Measurements from ENCODE around the gene KCNK15. TPM values are rescaled to one million over a fixed set of nuclear protein-coding genes. Genes with fewer than 3 reads are reported as not detected.
"Not testable (repeated sequence)": the region's sequence is repeated elsewhere in the genome, so short reads cannot be mapped to it uniquely, and the experiment has no call there.

Gene KCNK15
- polyA plus RNA-seq (2013) = not detected in 2 replicates

- peak within 1 kb of the TSS; percentile 69 for H3K4me2 ChIP-seq (ENCODE audit: low read length)
- peaks cover 2 to 3% of the 10 kb centered on the region in 2 experiments for H3K4me1 ChIP-seq (ENCODE audit: control insufficient read depth in 1 of 2, insufficient read depth in 2 of 2, low read length in 2 of 2)
- H3K36me3 ChIP-seq (ENCODE audit: control insufficient read depth in 1 of 2, insufficient read depth in 2 of 2, low read length in 2 of 2) = no peaks in the 10 kb centered on the region
- no peak within 1 kb of the TSS for H4K8ac ChIP-seq (ENCODE audit: low read depth, low read length)
- no peaks in the 10 kb centered on the region for H3K79me2 ChIP-seq (ENCODE audit: control insufficient read depth, insufficient read depth, low read length, poor library complexity)
- no peak within 1 kb of the TSS for H2AK5ac ChIP-seq (ENCODE audit: low read length)
- no peak within 1 kb of the TSS for H3K27ac ChIP-seq (ENCODE audit: low read depth, low read length)
- DNase-seq = no peak
- no CpG with 5 or more reads among the region's 81 CpGs for WGBS (ENCODE audit: extremely low coverage, insufficient coverage, insufficient read length)
- no peak within 1 kb of the TSS for H3K14ac ChIP-seq (ENCODE audit: low read length)
- peaks cover 22% of the 10 kb centered on the region for H3K27me3 ChIP-seq (ENCODE audit: insufficient read depth, low read length)
- H3K18ac ChIP-seq (ENCODE audit: low read length) = no peak within 1 kb of the TSS
- no peak within 1 kb of the TSS for H2BK5ac ChIP-seq (ENCODE audit: low read depth, low read length, poor library complexity)
- no peak within 1 kb of the TSS for H4K12ac ChIP-seq (ENCODE audit: low read depth, low read length)
- H2BK120ac ChIP-seq (ENCODE audit: insufficient read depth, low read length, poor library complexity) = no peak within 1 kb of the TSS
- no peak within 1 kb of the TSS for H2BK12ac ChIP-seq (ENCODE audit: low read length)
- H3K4ac ChIP-seq (ENCODE audit: low read depth, low read length) = no peak within 1 kb of the TSS
- H4K91ac ChIP-seq (ENCODE audit: low read depth, low read length) = no peak within 1 kb of the TSS
- H3K9me3 ChIP-seq (ENCODE audit: insufficient read depth, low read depth, low read length) = no peaks in the 10 kb centered on the region
- H2AFZ ChIP-seq (ENCODE audit: insufficient read depth, low read length, poor library complexity) = peak within 1 kb of the TSS; percentile 50
- peak within 1 kb of the TSS; percentile 42 for H3K4me3 ChIP-seq (ENCODE audit: low read depth, low read length)
- H3K79me1 ChIP-seq (ENCODE audit: low read length) = no peaks in the 10 kb centered on the region
- H3K9ac ChIP-seq (ENCODE audit: low read length) = no peak within 1 kb of the TSS
- H3K23ac ChIP-seq (ENCODE audit: low read length) = no peak within 1 kb of the TSS
These were observed at the start of gene KCNK15 for GRCh38 chr20:44745598-44746366. Gene KCNK15 (plus strand): TSS chr20:44745865. CDS start chr20:44745911, 46 bp downstream.

GRCh38 chr20:44696315-44696714, 49.4 kb upstream of the KCNK15 start:
- no peak for DNase-seq
- Histone ChIP-seq H3K9me3 (ENCODE audit: insufficient read depth, low read depth, low read length) (no peaks in the 10 kb centered on the region), H3K4me2 (ENCODE audit: low read length) (no peak overlapping the region), H2BK5ac (ENCODE audit: low read depth, low read length, poor library complexity) (no peak overlapping the region), H3K27ac (ENCODE audit: low read depth, low read length) (no peak overlapping the region), H3K79me2 (ENCODE audit: control insufficient read depth, insufficient read depth, low read length, poor library complexity) (no peaks in the 10 kb centered on the region), H2AFZ (ENCODE audit: insufficient read depth, low read length, poor library complexity) (no peak overlapping the region), H2BK120ac (ENCODE audit: insufficient read depth, low read length, poor library complexity) (no peak overlapping the region), H3K18ac (ENCODE audit: low read length) (no peak overlapping the region), H2BK12ac (ENCODE audit: low read length) (no peak overlapping the region), H3K79me1 (ENCODE audit: low read length) (peaks cover 7% of the 10 kb centered on the region), H3K4me3 (ENCODE audit: low read depth, low read length) (no peak overlapping the region), H3K36me3 (ENCODE audit: control insufficient read depth in 1 of 2, insufficient read depth in 2 of 2, low read length in 2 of 2) (no peaks in the 10 kb centered on the region), H3K23ac (ENCODE audit: low read length) (no peak overlapping the region), H3K4ac (ENCODE audit: low read depth, low read length) (no peak overlapping the region), H3K9ac (ENCODE audit: low read length) (no peak overlapping the region), H3K27me3 (ENCODE audit: insufficient read depth, low read length) (no peaks in the 10 kb centered on the region), H4K12ac (ENCODE audit: low read depth, low read length) (no peak overlapping the region), H4K91ac (ENCODE audit: low read depth, low read length) (no peak overlapping the region), H2AK5ac (ENCODE audit: low read length) (no peak overlapping the region), H4K8ac (ENCODE audit: low read depth, low read length) (no peak overlapping the region), H3K4me1 (ENCODE audit: control insufficient read depth in 1 of 2, insufficient read depth in 2 of 2, low read length in 2 of 2) (peaks cover 8 to 11% of the 10 kb centered on the region in 2 experiments), H3K14ac (ENCODE audit: low read length) (no peak overlapping the region)
- WGBS (ENCODE audit: extremely low coverage, insufficient coverage, insufficient read length) = no CpG with 5 or more reads among the region's 3 CpGs

GRCh38 chr20:44697041-44697440, 48.6 kb upstream of the KCNK15 start:
- not testable (repeated sequence) for H3K9me3 ChIP-seq (ENCODE audit: insufficient read depth, low read depth, low read length); H3K18ac ChIP-seq (ENCODE audit: low read length); H3K4me3 ChIP-seq (ENCODE audit: low read depth, low read length); DNase-seq; H3K23ac ChIP-seq (ENCODE audit: low read length); H2BK12ac ChIP-seq (ENCODE audit: low read length); H2BK5ac ChIP-seq (ENCODE audit: low read depth, low read length, poor library complexity); H3K4me2 ChIP-seq (ENCODE audit: low read length); H3K14ac ChIP-seq (ENCODE audit: low read length); H4K8ac ChIP-seq (ENCODE audit: low read depth, low read length); H3K79me2 ChIP-seq (ENCODE audit: control insufficient read depth, insufficient read depth, low read length, poor library complexity); H3K9ac ChIP-seq (ENCODE audit: low read length); H3K27me3 ChIP-seq (ENCODE audit: insufficient read depth, low read length); H3K4ac ChIP-seq (ENCODE audit: low read depth, low read length); H4K12ac ChIP-seq (ENCODE audit: low read depth, low read length); H2AFZ ChIP-seq (ENCODE audit: insufficient read depth, low read length, poor library complexity); H2AK5ac ChIP-seq (ENCODE audit: low read length); H3K36me3 ChIP-seq (ENCODE audit: control insufficient read depth in 1 of 2, insufficient read depth in 2 of 2, low read length in 2 of 2); H4K91ac ChIP-seq (ENCODE audit: low read depth, low read length); H3K27ac ChIP-seq (ENCODE audit: low read depth, low read length); H2BK120ac ChIP-seq (ENCODE audit: insufficient read depth, low read length, poor library complexity); H3K79me1 ChIP-seq (ENCODE audit: low read length)
- no CpG with 5 or more reads among the region's 5 CpGs for WGBS (ENCODE audit: extremely low coverage, insufficient coverage, insufficient read length)
- H3K4me1 ChIP-seq (ENCODE audit: control insufficient read depth in 1 of 2, insufficient read depth in 2 of 2, low read length in 2 of 2) = peaks cover 8 to 11% of the 10 kb centered on the region in 2 experiments

- no peaks in the 10 kb centered on the region for H3K36me3 ChIP-seq (ENCODE audit: control insufficient read depth in 1 of 2, insufficient read depth in 2 of 2, low read length in 2 of 2)
- peaks cover 1% of the 10 kb centered on the region for H3K9me3 ChIP-seq (ENCODE audit: insufficient read depth, low read depth, low read length)
- H3K9ac ChIP-seq (ENCODE audit: low read length) = no peak overlapping the region
- no peak overlapping the region for H2BK120ac ChIP-seq (ENCODE audit: insufficient read depth, low read length, poor library complexity)
- no peaks in the 10 kb centered on the region for H3K27me3 ChIP-seq (ENCODE audit: insufficient read depth, low read length)
- H3K23ac ChIP-seq (ENCODE audit: low read length) = no peak overlapping the region
- H3K14ac ChIP-seq (ENCODE audit: low read length) = no peak overlapping the region
- no peak overlapping the region for H4K91ac ChIP-seq (ENCODE audit: low read depth, low read length)
- H3K4me2 ChIP-seq (ENCODE audit: low read length) = no peak overlapping the region
- peaks cover 3 to 5% of the 10 kb centered on the region in 2 experiments for H3K4me1 ChIP-seq (ENCODE audit: control insufficient read depth in 1 of 2, insufficient read depth in 2 of 2, low read length in 2 of 2)
- H3K4ac ChIP-seq (ENCODE audit: low read depth, low read length) = no peak overlapping the region
- no peak overlapping the region for H2BK12ac ChIP-seq (ENCODE audit: low read length)
- H3K27ac ChIP-seq (ENCODE audit: low read depth, low read length) = no peak overlapping the region
- H3K4me3 ChIP-seq (ENCODE audit: low read depth, low read length) = no peak overlapping the region
- peaks cover under 1% of the 10 kb centered on the region for H3K79me1 ChIP-seq (ENCODE audit: low read length)
- H4K8ac ChIP-seq (ENCODE audit: low read depth, low read length) = no peak overlapping the region
- no peak overlapping the region for H2BK5ac ChIP-seq (ENCODE audit: low read depth, low read length, poor library complexity)
- H2AFZ ChIP-seq (ENCODE audit: insufficient read depth, low read length, poor library complexity) = no peak overlapping the region
- H3K79me2 ChIP-seq (ENCODE audit: control insufficient read depth, insufficient read depth, low read length, poor library complexity) = no peaks in the 10 kb centered on the region
- no peak overlapping the region for H4K12ac ChIP-seq (ENCODE audit: low read depth, low read length)
- H3K18ac ChIP-seq (ENCODE audit: low read length) = no peak overlapping the region
- H2AK5ac ChIP-seq (ENCODE audit: low read length) = no peak overlapping the region
- no peak for DNase-seq
- WGBS (ENCODE audit: extremely low coverage, insufficient coverage, insufficient read length) = no CpG with 5 or more reads among the region's 3 CpGs
These were observed 47.3 kb upstream of the KCNK15 start for GRCh38 chr20:44698351-44698750.
